H9 (cell line): Measurements from ENCODE around the gene ATP4A. TPM values are rescaled to one million over a fixed set of nuclear protein-coding genes. Genes with fewer than 3 reads are reported as not detected.

Experiments
- DNase-seq: peaks from one replicate; pipeline ENCODE4 v3.0.0-alpha.2; 2017
- H2AFZ ChIP-seq: one replicate; pipeline ENCODE4 v1.6.1; 2013; ENCODE audit warnings: mild to moderate bottlenecking, low read length, control low read depth, moderate library complexity
- H2AK5ac ChIP-seq: 2 replicates; pipeline ENCODE4 v1.6.1; 2013; ENCODE audit warnings: low read length, control low read depth, mixed read lengths; ENCODE audit not compliant: insufficient read length
- H2BK120ac ChIP-seq: one replicate; pipeline ENCODE4 v1.6.1; 2013; ENCODE audit warnings: low read depth, mild to moderate bottlenecking, low read length, control low read depth, inconsistent platforms; ENCODE audit not compliant: poor library complexity, severe bottlenecking
- H2BK12ac ChIP-seq: 2 replicates; pipeline ENCODE4 v1.6.1; 2013; ENCODE audit warnings: low read length, control low read depth, mixed read lengths, low read depth; ENCODE audit not compliant: insufficient read length
- H2BK15ac ChIP-seq: 2 replicates; pipeline ENCODE4 v1.6.1; 2013; ENCODE audit warnings: low read depth, low read length, control low read depth
- H2BK20ac ChIP-seq: one replicate; pipeline ENCODE4 v1.6.1; 2013; ENCODE audit warnings: low read depth, mild to moderate bottlenecking, low read length, control low read depth, inconsistent platforms; ENCODE audit not compliant: poor library complexity, severe bottlenecking
- H2BK5ac ChIP-seq: 2 replicates; pipeline ENCODE4 v1.6.1; 2013; ENCODE audit warnings: low read length, control low read depth, mixed read lengths; ENCODE audit not compliant: insufficient read length
- H3K14ac ChIP-seq: 2 replicates; pipeline ENCODE4 v1.6.1; 2013; ENCODE audit warnings: low read length, control low read depth; ENCODE audit not compliant: insufficient read depth
- H3K18ac ChIP-seq: 2 replicates; pipeline ENCODE4 v1.6.1; 2013; ENCODE audit warnings: low read depth, mild to moderate bottlenecking, mixed read lengths, low read length, control low read depth; ENCODE audit not compliant: insufficient read length
- H3K23ac ChIP-seq: 2 replicates; pipeline ENCODE4 v1.6.1; 2013; ENCODE audit warnings: low read length, control low read depth, mixed read lengths, low read depth; ENCODE audit not compliant: insufficient read length
- H3K23me2 ChIP-seq: 2 replicates; pipeline ENCODE4 v1.6.1; 2013; ENCODE audit warnings: low read depth, mild to moderate bottlenecking, mixed read lengths, low read length, control low read depth; ENCODE audit not compliant: insufficient read length, poor library complexity, severe bottlenecking
- H3K27ac ChIP-seq: 2 replicates; pipeline ENCODE4 v1.5.1; 2013; ENCODE audit warnings: low read length, control low read depth, mixed read lengths, low read depth; ENCODE audit not compliant: insufficient read length
- H3K27me3 ChIP-seq: 2 replicates; pipeline ENCODE4 v1.6.1; 2013; ENCODE audit warnings: low read length, control low read depth, inconsistent platforms; ENCODE audit not compliant: insufficient read depth
- H3K4ac ChIP-seq: 2 replicates; pipeline ENCODE4 v1.6.1; 2013; ENCODE audit warnings: low read depth, mild to moderate bottlenecking, control low read depth, inconsistent platforms, low read length, moderate library complexity
- H3K4me1 ChIP-seq: 2 replicates; pipeline ENCODE4 v1.6.1; 2013; ENCODE audit warnings: low read length, control low read depth, inconsistent platforms; ENCODE audit not compliant: insufficient read depth
- H3K4me2 ChIP-seq: 2 replicates; pipeline ENCODE4 v1.6.1; 2013; ENCODE audit warnings: low read length, control low read depth, mixed read lengths; ENCODE audit not compliant: insufficient read length, insufficient read depth
- H3K56ac ChIP-seq: 2 replicates; pipeline ENCODE4 v1.6.1; 2013; ENCODE audit warnings: low read depth, mild to moderate bottlenecking, mixed read lengths, low read length, control low read depth; ENCODE audit not compliant: insufficient read length
- H3K79me1 ChIP-seq: 2 replicates; pipeline ENCODE4 v1.6.1; 2013; ENCODE audit warnings: low read depth, mild to moderate bottlenecking, moderate library complexity, low read length, control low read depth, inconsistent platforms; ENCODE audit not compliant: insufficient read depth, poor library complexity, severe bottlenecking
- H3K79me2 ChIP-seq: 2 replicates; pipeline ENCODE4 v1.6.1; 2013; ENCODE audit warnings: low read length, control low read depth, inconsistent platforms; ENCODE audit not compliant: insufficient read depth
- H3K9ac ChIP-seq: 2 replicates; pipeline ENCODE4 v1.6.1; 2013; ENCODE audit warnings: low read length, control low read depth, mixed read lengths; ENCODE audit not compliant: insufficient read length; ENCODE audit errors: extremely low read depth
- H3K9me3 ChIP-seq: one replicate; pipeline ENCODE4 v1.6.1; 2013; ENCODE audit warnings: low read depth, low read length, inconsistent platforms; ENCODE audit not compliant: control insufficient read depth
- H3T11ph ChIP-seq: one replicate; pipeline ENCODE4 v1.6.1; 2013; ENCODE audit warnings: mild to moderate bottlenecking, low read length, control low read depth, inconsistent platforms
- H4K20me1 ChIP-seq: one replicate; pipeline ENCODE4 v1.6.1; 2013; ENCODE audit not compliant: control insufficient read depth, insufficient read length, insufficient read depth
- H4K5ac ChIP-seq: 2 replicates; pipeline ENCODE4 v1.6.1; 2013; ENCODE audit warnings: low read depth, mild to moderate bottlenecking, mixed read lengths, low read length, control low read depth; ENCODE audit not compliant: insufficient read length
- H4K8ac ChIP-seq: replicated peaks from 2 replicates; pipeline ENCODE4 v1.6.1; 2013; ENCODE audit warnings: low read length, control low read depth, mixed read lengths, low read depth; ENCODE audit not compliant: insufficient read length
- H4K91ac ChIP-seq: 2 replicates; pipeline ENCODE4 v1.6.1; 2013; ENCODE audit warnings: low read depth, mild to moderate bottlenecking, moderate library complexity, mixed read lengths, low read length, control low read depth; ENCODE audit not compliant: insufficient read length
- H3K27ac Mint-ChIP-seq, 3 experiments: 2 replicates in 2 of 3; 3 replicates in 1 of 3; pipeline ENCODE4 v1.8.0; 2020 to 2021; ENCODE audit warnings: mixed read lengths in 3 of 3, mild to moderate bottlenecking in 1 of 3, moderate library complexity in 1 of 3
- H3K27me3 Mint-ChIP-seq: 2 replicates; pipeline ENCODE4 v1.8.0; 2021; ENCODE audit warnings: low read depth, mild to moderate bottlenecking, moderate library complexity, mixed read lengths
- H3K36me3 Mint-ChIP-seq, 3 experiments: 2 replicates in 2 of 3; 3 replicates in 1 of 3; pipeline ENCODE4 v1.8.0; 2020 to 2021; ENCODE audit warnings: low read depth in 3 of 3, mixed read lengths in 3 of 3; ENCODE audit not compliant: insufficient read depth in 1 of 3
- H3K4me1 Mint-ChIP-seq, 2 experiments: 2 replicates each; pipeline ENCODE4 v1.8.0; 2020; ENCODE audit warnings: mixed read lengths in 2 of 2
- H3K4me3 Mint-ChIP-seq, 2 experiments: 2 replicates in 1 of 2; 3 replicates in 1 of 2; pipeline ENCODE4 v1.8.0; 2020 to 2021; ENCODE audit warnings: mild to moderate bottlenecking in 2 of 2, mixed read lengths in 2 of 2, moderate library complexity in 1 of 2
- H3K9me3 Mint-ChIP-seq, 2 experiments: 2 replicates in 1 of 2; 3 replicates in 1 of 2; pipeline ENCODE4 v1.8.0; 2020; ENCODE audit warnings: mild to moderate bottlenecking in 2 of 2, mixed read lengths in 2 of 2, moderate library complexity in 1 of 2
- WGBS: extraction: QIAGEN DNeasy Blood & Tissue Kit; methylation state at CpG from one replicate; pipeline ENCODE4 v1.1.7; 2013; ENCODE audit warnings: missing lambda C conversion rate, low lambda C conversion rate, mixed read lengths; ENCODE audit not compliant: insufficient read length; ENCODE audit errors: extremely low coverage; 5-methylcytosine and 5-hydroxymethylcytosine counted together
- total RNA-seq: library from RNA; stranded (reverse); gene quantifications from 2 replicates; pipeline ENCODE4 v1.2.1, GENCODE V29; 2021
- TF ChIP-seq, protein P1 (sequence below): fragments of 200-600 bp; sonication (generic); conservative IDR thresholded peaks from 3 replicates; pipeline ENCODE4 v1.8.0; 2021; ENCODE audit warnings: antibody characterized with exemption, mild to moderate bottlenecking

The ATP4A gene
- total RNA-seq, 1 experiment from 2014 or later = 0.24 TPM

GRCh38 chr19:35539850-35540249, 23.6 kb downstream of the ATP4A start:
- Histone ChIP-seq H3K23ac (no peak overlapping the region), H2AK5ac (no peak overlapping the region), H2AFZ (no peak overlapping the region), H2BK5ac (no peak overlapping the region), H3K4me1 (peaks cover 8% of the 10 kb centered on the region; the same call in 1 of the 2 replicates), H3K56ac (no peak overlapping the region), H3K4ac (no peak overlapping the region), H4K8ac (no peak overlapping the region), H3K27ac (no peak overlapping the region), H3K9ac (no peak overlapping the region), H2BK12ac (no peak overlapping the region), H3K18ac (no peak overlapping the region), H2BK15ac (no peak overlapping the region), H3T11ph (no peak overlapping the region), H3K23me2 (peaks cover 6% of the 10 kb centered on the region), H3K79me2 (peaks cover 5% of the 10 kb centered on the region; the same call in 1 of the 2 replicates), H3K9me3 (no peaks in the 10 kb centered on the region), H4K20me1 (no peaks in the 10 kb centered on the region), H3K14ac (no peak overlapping the region), H3K4me2 (no peak overlapping the region), H3K27me3 (no peaks in the 10 kb centered on the region), H4K5ac (no peak overlapping the region), H2BK120ac (no peak overlapping the region), H2BK20ac (no peak overlapping the region), H3K79me1 (no peaks in the 10 kb centered on the region), H4K91ac (no peak overlapping the region)
- Mint-ChIP-seq H3K36me3 (peaks cover 16 to 38% (median 37%) of the 10 kb centered on the region in 3 experiments; a peak in 6 of 7 replicates), H3K4me1 (peaks cover 35 to 39% of the 10 kb centered on the region in 2 experiments), H3K27me3 (no peaks in the 10 kb centered on the region; the same call in 1 of the 2 replicates), H3K27ac (no peak overlapping the region), H3K9me3 (no peaks in the 10 kb centered on the region), H3K4me3 (no peak overlapping the region; a peak in 1 of 5 replicates)
- DNase-seq = no peak
- no CpG with 5 or more reads among the region's 12 CpGs for WGBS
- TF ChIP-seq, protein P1, sequence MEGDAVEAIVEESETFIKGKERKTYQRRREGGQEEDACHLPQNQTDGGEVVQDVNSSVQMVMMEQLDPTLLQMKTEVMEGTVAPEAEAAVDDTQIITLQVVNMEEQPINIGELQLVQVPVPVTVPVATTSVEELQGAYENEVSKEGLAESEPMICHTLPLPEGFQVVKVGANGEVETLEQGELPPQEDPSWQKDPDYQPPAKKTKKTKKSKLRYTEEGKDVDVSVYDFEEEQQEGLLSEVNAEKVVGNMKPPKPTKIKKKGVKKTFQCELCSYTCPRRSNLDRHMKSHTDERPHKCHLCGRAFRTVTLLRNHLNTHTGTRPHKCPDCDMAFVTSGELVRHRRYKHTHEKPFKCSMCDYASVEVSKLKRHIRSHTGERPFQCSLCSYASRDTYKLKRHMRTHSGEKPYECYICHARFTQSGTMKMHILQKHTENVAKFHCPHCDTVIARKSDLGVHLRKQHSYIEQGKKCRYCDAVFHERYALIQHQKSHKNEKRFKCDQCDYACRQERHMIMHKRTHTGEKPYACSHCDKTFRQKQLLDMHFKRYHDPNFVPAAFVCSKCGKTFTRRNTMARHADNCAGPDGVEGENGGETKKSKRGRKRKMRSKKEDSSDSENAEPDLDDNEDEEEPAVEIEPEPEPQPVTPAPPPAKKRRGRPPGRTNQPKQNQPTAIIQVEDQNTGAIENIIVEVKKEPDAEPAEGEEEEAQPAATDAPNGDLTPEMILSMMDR = no peak
